GM19035 (cell line): Measurements from ENCODE around the gene PTPRQ.
A peak's percentile ranks its signal among the peaks of the same experiment; 100 is the strongest.
"Not testable (repeated sequence)": the region's sequence is repeated elsewhere in the genome, so short reads cannot be mapped to it uniquely, and the experiment has no call there.

ENCODE experiments used
- ATAC-seq: cut with Tn5 transposase; IDR thresholded peaks from one replicate; pipeline ENCODE4 v1.9.1; 2021; ENCODE audit not compliant: unreplicated experiment

The PTPRQ gene

GRCh38 chr12:80636832-80637231 lies 192.8 kb downstream of the PTPRQ start:
- no peak for ATAC-seq

GRCh38 chr12:80641936-80642335 lies 197.9 kb downstream of the PTPRQ start:
- ATAC-seq: no peak

GRCh38 chr12:80643961-80644360 lies 199.9 kb downstream of the PTPRQ start:
- ATAC-seq: no peak

GRCh38 chr12:80648881-80649280 lies 204.8 kb downstream of the PTPRQ start:
- no peak for ATAC-seq

GRCh38 chr12:80655751-80656150 lies 211.7 kb downstream of the PTPRQ start:
- ATAC-seq: no peak

GRCh38 chr12:80659512-80660063 lies 215.6 kb downstream of the PTPRQ start:
- no peak for ATAC-seq

- ATAC-seq: no peak
Observed at GRCh38 chr12:80662586-80662985, 218.6 kb downstream of the PTPRQ start.

GRCh38 chr12:80670214-80670613 lies 226.2 kb downstream of the PTPRQ start:
- no peak for ATAC-seq

- ATAC-seq: not testable (repeated sequence)
Observed at GRCh38 chr12:80676042-80676636, 232.1 kb downstream of the PTPRQ start.

- ATAC-seq: no peak
Observed at GRCh38 chr12:80676856-80677255, 232.8 kb downstream of the PTPRQ start.

- ATAC-seq: no peak
Observed at GRCh38 chr12:80677994-80678393, 234.0 kb downstream of the PTPRQ start.

- no peak for ATAC-seq
Observed at GRCh38 chr12:80679346-80680131, 235.5 kb downstream of the PTPRQ start.

- peak; percentile 96 for ATAC-seq
Observed at GRCh38 chr12:80681287-80681686, 237.3 kb downstream of the PTPRQ start.

GRCh38 chr12:80681786-80682185 lies 237.8 kb downstream of the PTPRQ start:
- ATAC-seq: no peak

GRCh38 chr12:80684077-80684495 lies 240.1 kb downstream of the PTPRQ start:
- ATAC-seq: no peak

GRCh38 chr12:80690090-80690489 lies 246.1 kb downstream of the PTPRQ start:
- ATAC-seq: no peak

GRCh38 chr12:80690513-80690912 lies 246.5 kb downstream of the PTPRQ start:
- no peak for ATAC-seq

- peak; percentile 65 for ATAC-seq
Observed at GRCh38 chr12:80692114-80692513, 248.1 kb downstream of the PTPRQ start.

- ATAC-seq: no peak
Observed at GRCh38 chr12:80697270-80697887, 253.3 kb downstream of the PTPRQ start.

GRCh38 chr12:80698256-80698655 lies 254.2 kb downstream of the PTPRQ start:
- no peak for ATAC-seq

- no peak for ATAC-seq
Observed at GRCh38 chr12:80698847-80699542, 255.0 kb downstream of the PTPRQ start.
